Tibial nerve (tissue), 3 donors: ENCODE data around the gene ATP6V0E2.

Source experiments
- EP300 ChIP-seq, 2 donors: sonication (generic); formaldehyde crosslinking; IDR thresholded peaks; one replicate each; pipeline ENCODE4 v1.6.1; 2017; ENCODE audit warnings: antibody characterized with exemption in 2 of 2, mild to moderate bottlenecking in 1 of 2
- POLR2A ChIP-seq, 2 donors: fragments of 450-650 bp; IDR thresholded peaks; one replicate each; pipeline ENCODE4 v1.6.1; 2017; ENCODE audit warnings: antibody characterized with exemption in 2 of 2, mild to moderate bottlenecking in 2 of 2, moderate library complexity in 2 of 2

- TF ChIP-seq POLR2A (IDR thresholded peaks at IDR 0.05): no peak
- no peak for TF ChIP-seq EP300 (IDR thresholded peaks at IDR 0.05)
Measured at GRCh38 chr7:149880638-149881311, 7.0 kb downstream of the ATP6V0E2 start.
